Measurements from ENCODE around the gene RELL1.
A peak's percentile ranks its signal among the peaks of the same experiment; 100 is the strongest.

Gene RELL1

DNA sequence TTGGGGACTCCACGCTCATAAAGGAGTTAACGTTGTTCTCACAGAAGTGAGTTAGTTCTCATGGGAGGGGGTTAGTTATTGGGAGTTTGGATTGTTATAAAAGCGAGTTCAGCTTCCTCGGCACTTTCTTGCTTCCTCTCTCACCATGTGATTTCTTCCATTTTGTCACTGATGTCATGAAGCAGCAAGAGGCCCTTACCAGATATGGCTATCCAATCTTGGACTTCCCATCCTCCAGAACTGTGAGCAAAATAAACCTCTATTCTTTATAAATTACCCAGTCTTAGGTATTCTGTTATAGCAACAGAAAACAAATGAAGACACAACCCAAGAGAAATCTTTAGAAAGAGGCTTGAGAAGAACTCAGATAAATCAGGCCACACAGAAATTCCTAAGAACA lies 29.5 kb downstream of the RELL1 start:
- 100% methylated on average over 4 of the region's 4 CpGs for WGBS
- Histone ChIP-seq H3K4ac (ENCODE audit: low read depth in 1 of 2, low read length in 2 of 2) (no peak overlapping the region), H3K27ac (ENCODE audit: low read length, poor library complexity, severe bottlenecking) (no peak overlapping the region), H4K91ac (ENCODE audit: low read length) (no peak overlapping the region), H3K14ac (ENCODE audit: low read length in 2 of 2) (no peak overlapping the region), H3K18ac (ENCODE audit: low read depth in 1 of 2, low read length in 2 of 2) (no peak overlapping the region), H3K9me3 (ENCODE audit: control insufficient read depth, low read length) (peaks cover 15% of the 10 kb centered on the region), H3K79me1 (replicated peaks; ENCODE audit: low read length, poor library complexity, severe bottlenecking) (peaks cover 43% of the 10 kb centered on the region), H2BK15ac (ENCODE audit: low read depth, poor library complexity, severe bottlenecking) (no peak overlapping the region), H2BK12ac (ENCODE audit: low read length in 2 of 2) (no peak overlapping the region), H2AK5ac (ENCODE audit: low read length, severe bottlenecking) (no peak overlapping the region), H3K4me1 (ENCODE audit: control insufficient read depth, insufficient read depth, low read depth, low read length) (no peaks in the 10 kb centered on the region), H3K9ac (ENCODE audit: low read length) (no peak overlapping the region), H3K4me3 (ENCODE audit: insufficient read depth in 1 of 2, low read depth in 1 of 2, low read length in 2 of 2) (no peak overlapping the region), H3K4me2 (ENCODE audit: low read length, poor library complexity, severe bottlenecking) (no peak overlapping the region), H2BK5ac (ENCODE audit: low read depth, low read length, poor library complexity, severe bottlenecking) (no peak overlapping the region), H3K23ac (ENCODE audit: low read length in 2 of 2) (no peak overlapping the region), H2AFZ (ENCODE audit: low read depth, low read length) (no peak overlapping the region), H3K36me3 (ENCODE audit: control insufficient read depth in 1 of 2, insufficient read depth in 2 of 2, low read depth in 1 of 2, low read length in 2 of 2) (no peaks in the 10 kb centered on the region), H3K27me3 (ENCODE audit: control insufficient read depth in 1 of 2, insufficient read depth in 1 of 2, low read length in 2 of 2) (no peaks in the 10 kb centered on the region), H2BK120ac (ENCODE audit: low read depth, low read length) (no peak overlapping the region), H4K8ac (ENCODE audit: low read length) (no peak overlapping the region)
- no peak for DNase-seq

DNA sequence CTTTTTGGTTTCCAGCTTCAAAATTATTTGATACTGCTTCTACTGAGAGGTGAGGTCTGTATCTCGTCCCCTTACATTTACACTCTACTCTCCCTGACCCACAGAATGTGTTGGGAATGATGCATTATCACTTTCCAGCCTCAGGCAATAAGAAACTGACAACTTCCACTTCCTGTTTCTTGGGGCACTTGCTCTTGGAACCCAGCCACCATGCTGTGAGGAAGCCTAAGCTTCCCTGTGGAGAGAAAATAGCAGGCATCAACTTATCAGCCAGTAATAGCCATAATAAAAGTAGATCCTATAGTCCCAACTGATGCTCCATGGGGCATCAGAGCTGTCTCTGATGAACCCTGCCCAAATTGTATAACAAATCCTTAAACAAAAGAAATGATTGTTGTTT lies 32.6 kb downstream of the RELL1 start:
- Histone ChIP-seq H3K4me3 (ENCODE audit: insufficient read depth in 1 of 2, low read depth in 1 of 2, low read length in 2 of 2) (no peak overlapping the region), H2AK5ac (ENCODE audit: low read length, severe bottlenecking) (no peak overlapping the region), H3K14ac (ENCODE audit: low read length in 2 of 2) (no peak overlapping the region), H2BK12ac (ENCODE audit: low read length in 2 of 2) (no peak overlapping the region), H2BK15ac (ENCODE audit: low read depth, poor library complexity, severe bottlenecking) (no peak overlapping the region), H2AFZ (ENCODE audit: low read depth, low read length) (no peak overlapping the region), H3K36me3 (ENCODE audit: control insufficient read depth in 1 of 2, insufficient read depth in 2 of 2, low read depth in 1 of 2, low read length in 2 of 2) (peaks cover 0 to 3% of the 10 kb centered on the region in 2 experiments), H3K27me3 (ENCODE audit: control insufficient read depth in 1 of 2, insufficient read depth in 1 of 2, low read length in 2 of 2) (no peaks in the 10 kb centered on the region), H3K4ac (ENCODE audit: low read depth in 1 of 2, low read length in 2 of 2) (no peak overlapping the region), H3K23ac (ENCODE audit: low read length in 2 of 2) (no peak overlapping the region), H2BK5ac (ENCODE audit: low read depth, low read length, poor library complexity, severe bottlenecking) (no peak overlapping the region), H3K4me1 (ENCODE audit: control insufficient read depth, insufficient read depth, low read depth, low read length) (no peaks in the 10 kb centered on the region), H3K79me1 (replicated peaks; ENCODE audit: low read length, poor library complexity, severe bottlenecking) (peaks cover 35% of the 10 kb centered on the region), H2BK120ac (ENCODE audit: low read depth, low read length) (no peak overlapping the region), H4K8ac (ENCODE audit: low read length) (no peak overlapping the region), H3K27ac (ENCODE audit: low read length, poor library complexity, severe bottlenecking) (no peak overlapping the region), H3K18ac (ENCODE audit: low read depth in 1 of 2, low read length in 2 of 2) (no peak overlapping the region), H3K9me3 (ENCODE audit: control insufficient read depth, low read length) (peaks cover 15% of the 10 kb centered on the region), H3K4me2 (ENCODE audit: low read length, poor library complexity, severe bottlenecking) (no peak overlapping the region), H4K91ac (ENCODE audit: low read length) (no peak overlapping the region), H3K9ac (ENCODE audit: low read length) (no peak overlapping the region)
- DNase-seq, result no peak
- WGBS, result 88% methylated on average over 1 of the region's 1 CpG

DNA sequence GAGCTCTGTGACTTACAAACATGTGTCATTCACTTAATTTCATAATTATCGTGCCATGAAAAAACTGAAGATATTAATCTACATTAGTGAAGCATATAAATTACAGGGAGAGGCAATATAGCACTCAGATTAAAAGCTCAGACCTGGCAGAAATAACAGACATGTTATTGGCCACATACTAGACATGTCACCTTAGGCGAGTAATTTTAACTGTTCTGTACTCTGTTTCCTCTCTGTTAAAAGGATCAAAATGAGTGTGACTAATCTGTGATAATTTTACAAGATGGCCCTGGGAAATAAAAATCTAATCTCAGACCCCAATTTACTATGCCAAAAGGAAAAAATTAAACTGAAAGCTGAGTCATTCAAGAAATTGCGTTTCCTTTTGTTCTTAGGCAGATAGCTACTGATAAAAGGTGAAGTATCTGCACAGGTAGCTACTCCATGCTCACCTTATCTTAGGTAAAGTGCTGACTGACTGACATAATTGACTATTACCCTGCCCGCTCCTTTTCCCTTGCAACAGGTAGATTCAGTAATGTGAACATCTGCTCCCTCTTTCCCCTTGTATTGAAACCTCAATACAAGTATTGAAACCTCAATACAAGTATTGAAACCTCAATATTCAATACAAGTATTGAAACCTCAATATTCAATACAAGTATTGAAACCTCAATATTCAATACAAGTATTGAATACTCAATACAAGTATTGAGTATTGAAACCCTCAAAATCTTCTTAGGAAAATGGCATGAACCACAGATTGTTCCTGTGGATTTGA lies 33.2 kb downstream of the RELL1 start:
- Histone ChIP-seq H3K18ac (ENCODE audit: low read depth in 1 of 2, low read length in 2 of 2) (no peak overlapping the region), H2AK5ac (ENCODE audit: low read length, severe bottlenecking) (no peak overlapping the region), H2BK5ac (ENCODE audit: low read depth, low read length, poor library complexity, severe bottlenecking) (no peak overlapping the region), H3K27ac (ENCODE audit: low read length, poor library complexity, severe bottlenecking) (no peak overlapping the region), H3K27me3 (ENCODE audit: control insufficient read depth in 1 of 2, insufficient read depth in 1 of 2, low read length in 2 of 2) (no peaks in the 10 kb centered on the region), H3K4me2 (ENCODE audit: low read length, poor library complexity, severe bottlenecking) (no peak overlapping the region), H3K36me3 (ENCODE audit: control insufficient read depth in 1 of 2, insufficient read depth in 2 of 2, low read depth in 1 of 2, low read length in 2 of 2) (peaks cover 0 to 3% of the 10 kb centered on the region in 2 experiments), H3K79me1 (replicated peaks; ENCODE audit: low read length, poor library complexity, severe bottlenecking) (peaks cover 33% of the 10 kb centered on the region), H2BK12ac (ENCODE audit: low read length in 2 of 2) (no peak overlapping the region), H3K4me1 (ENCODE audit: control insufficient read depth, insufficient read depth, low read depth, low read length) (peaks cover 4% of the 10 kb centered on the region), H4K91ac (ENCODE audit: low read length) (no peak overlapping the region), H2BK120ac (ENCODE audit: low read depth, low read length) (no peak overlapping the region), H2AFZ (ENCODE audit: low read depth, low read length) (no peak overlapping the region), H3K9ac (ENCODE audit: low read length) (no peak overlapping the region), H4K8ac (ENCODE audit: low read length) (no peak overlapping the region), H3K9me3 (ENCODE audit: control insufficient read depth, low read length) (peaks cover 15% of the 10 kb centered on the region), H3K4ac (ENCODE audit: low read depth in 1 of 2, low read length in 2 of 2) (no peak overlapping the region), H2BK15ac (ENCODE audit: low read depth, poor library complexity, severe bottlenecking) (no peak overlapping the region), H3K14ac (ENCODE audit: low read length in 2 of 2) (no peak overlapping the region), H3K23ac (ENCODE audit: low read length in 2 of 2) (no peak overlapping the region), H3K4me3 (ENCODE audit: insufficient read depth in 1 of 2, low read depth in 1 of 2, low read length in 2 of 2) (no peak overlapping the region)
- 97% methylated on average over 2 of the region's 4 CpGs for WGBS
- no peak for DNase-seq

DNA sequence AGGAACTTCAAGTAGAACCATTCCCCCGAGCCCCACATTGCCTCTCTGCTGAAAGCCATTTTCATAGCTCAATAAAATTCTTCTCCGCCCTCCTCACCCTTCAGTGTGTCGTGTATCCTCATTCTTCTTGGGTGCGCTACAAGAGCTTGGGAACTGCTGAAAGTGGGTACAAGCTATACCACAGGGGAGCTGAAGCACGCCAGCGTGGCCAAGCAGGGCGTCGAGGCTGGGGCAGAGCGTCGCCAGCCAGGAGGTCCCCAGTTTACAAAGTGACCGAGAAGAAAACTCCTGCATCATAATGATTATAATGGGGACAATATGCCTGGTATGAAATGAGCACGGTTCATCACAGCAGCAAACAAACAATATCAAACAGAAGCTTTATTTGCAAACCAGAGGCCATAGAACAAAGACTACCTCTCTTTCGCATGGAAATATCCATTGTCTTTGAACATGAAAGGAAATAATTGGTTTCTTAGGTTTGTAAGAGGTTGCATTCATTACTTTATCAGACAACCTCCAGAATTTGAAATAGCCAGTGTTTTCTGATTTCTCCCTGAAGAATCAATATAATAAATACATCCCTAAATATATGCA lies 34.3 kb downstream of the RELL1 start:
- H3K9ac ChIP-seq (ENCODE audit: low read length), result no peak overlapping the region
- no peak overlapping the region for H3K18ac ChIP-seq (ENCODE audit: low read depth in 1 of 2, low read length in 2 of 2)
- H3K79me1 ChIP-seq (replicated peaks; ENCODE audit: low read length, poor library complexity, severe bottlenecking), result peaks cover 26% of the 10 kb centered on the region
- H3K36me3 ChIP-seq (ENCODE audit: control insufficient read depth in 1 of 2, insufficient read depth in 2 of 2, low read depth in 1 of 2, low read length in 2 of 2), result peaks cover 0 to 8% of the 10 kb centered on the region in 2 experiments
- WGBS, result 94% methylated on average over 6 of the region's 13 CpGs
- peaks cover 10% of the 10 kb centered on the region for H3K9me3 ChIP-seq (ENCODE audit: control insufficient read depth, low read length)
- H2BK12ac ChIP-seq (ENCODE audit: low read length in 2 of 2), result no peak overlapping the region
- no peak overlapping the region for H3K4me2 ChIP-seq (ENCODE audit: low read length, poor library complexity, severe bottlenecking)
- H2AK5ac ChIP-seq (ENCODE audit: low read length, severe bottlenecking), result no peak overlapping the region
- H4K91ac ChIP-seq (ENCODE audit: low read length), result no peak overlapping the region
- no peak overlapping the region for H3K4me3 ChIP-seq (ENCODE audit: insufficient read depth in 1 of 2, low read depth in 1 of 2, low read length in 2 of 2)
- peak overlapping the region; percentile 26 for H2BK15ac ChIP-seq (ENCODE audit: low read depth, poor library complexity, severe bottlenecking)
- no peak for DNase-seq
- no peak overlapping the region for H2BK5ac ChIP-seq (ENCODE audit: low read depth, low read length, poor library complexity, severe bottlenecking)
- H3K27ac ChIP-seq (ENCODE audit: low read length, poor library complexity, severe bottlenecking), result no peak overlapping the region
- no peak overlapping the region for H2BK120ac ChIP-seq (ENCODE audit: low read depth, low read length)
- H3K4me1 ChIP-seq (ENCODE audit: control insufficient read depth, insufficient read depth, low read depth, low read length), result peaks cover 5% of the 10 kb centered on the region
- H3K4ac ChIP-seq (ENCODE audit: low read depth in 1 of 2, low read length in 2 of 2), result no peak overlapping the region
- H3K27me3 ChIP-seq (ENCODE audit: control insufficient read depth in 1 of 2, insufficient read depth in 1 of 2, low read length in 2 of 2), result no peaks in the 10 kb centered on the region
- H3K14ac ChIP-seq (ENCODE audit: low read length in 2 of 2), result no peak overlapping the region
- no peak overlapping the region for H3K23ac ChIP-seq (ENCODE audit: low read length in 2 of 2)
- H2AFZ ChIP-seq (ENCODE audit: low read depth, low read length), result no peak overlapping the region
- no peak overlapping the region for H4K8ac ChIP-seq (ENCODE audit: low read length)
